Prostate gland (tissue), 2 donors: ENCODE results near the gene GSK3A.

Experiments
- CTCF ChIP-seq, 4 experiments: fragments of 200-600 bp in 2 of 4; fragments of 450-650 bp in 2 of 4; sonication (generic) in 2 of 4; IDR thresholded peaks; 1 replicate in 3 of 4; 2 replicates in 1 of 4; pipeline ENCODE4 v1.5.1; 2016 to 2019; ENCODE audit warnings: antibody characterized with exemption in 4 of 4, mild to moderate bottlenecking in 2 of 4, moderate library complexity in 2 of 4
- POLR2A ChIP-seq: fragments of 450-650 bp; IDR thresholded peaks from one replicate; pipeline ENCODE4 v1.6.1; 2016; ENCODE audit warnings: antibody characterized with exemption, mild to moderate bottlenecking
- POLR2AphosphoS5 ChIP-seq: sonication (generic); formaldehyde crosslinking; IDR thresholded peaks from one replicate; pipeline ENCODE4 v1.6.1; 2017; ENCODE audit warnings: antibody characterized with exemption

GRCh38 chr19:42254850-42255765, 12.7 kb upstream of the GSK3A start, which contains the start of gene ERF:
- peak; percentile 93 for TF ChIP-seq POLR2AphosphoS5
- peak; percentile 100 for TF ChIP-seq POLR2A
- TF ChIP-seq CTCF (IDR thresholded peaks at IDR 0.05), result peak in 2 of 4 experiments; percentile 26 to 39
